Kidney epithelial cell (primary cell): ENCODE results near the gene STK11IP. TPM values are rescaled to one million over a fixed set of nuclear protein-coding genes. Genes with fewer than 3 reads are reported as not detected.

Source experiments
- DNase-seq: peaks from one replicate; pipeline ENCODE4 v3.0.0-alpha.2; 2010; ENCODE audit warnings: low read depth
- H3K27me3 ChIP-seq: 2 replicates; pipeline ENCODE4 v1.6.0; 2011; ENCODE audit warnings: low read length; ENCODE audit not compliant: control insufficient read depth, insufficient read depth
- H3K36me3 ChIP-seq: 2 replicates; pipeline ENCODE4 v1.5.1; 2011; ENCODE audit warnings: low read length; ENCODE audit not compliant: control insufficient read depth, insufficient read depth
- H3K4me3 ChIP-seq: 2 replicates; pipeline ENCODE4 v1.5.1; 2011; ENCODE audit warnings: low read depth, mild to moderate bottlenecking, control low read depth, low read length
- total RNA-seq: library from RNA; depleted of rRNA; stranded (reverse); fragments of >200 nt; gene quantifications from 2 replicates; pipeline ENCODE4 v1.2.3, GENCODE V29; 2015
- TF ChIP-seq, protein P1 (sequence below): IDR thresholded peaks from 2 replicates; pipeline ENCODE4 v1.5.1; 2011; ENCODE audit warnings: mild to moderate bottlenecking, moderate library complexity, low read length, control low read depth, inconsistent platforms; ENCODE audit not compliant: insufficient read depth, poor library complexity, severe bottlenecking

Gene STK11IP
- total RNA-seq, 1 donor from 2014 or later = 22.2 TPM

DNA sequence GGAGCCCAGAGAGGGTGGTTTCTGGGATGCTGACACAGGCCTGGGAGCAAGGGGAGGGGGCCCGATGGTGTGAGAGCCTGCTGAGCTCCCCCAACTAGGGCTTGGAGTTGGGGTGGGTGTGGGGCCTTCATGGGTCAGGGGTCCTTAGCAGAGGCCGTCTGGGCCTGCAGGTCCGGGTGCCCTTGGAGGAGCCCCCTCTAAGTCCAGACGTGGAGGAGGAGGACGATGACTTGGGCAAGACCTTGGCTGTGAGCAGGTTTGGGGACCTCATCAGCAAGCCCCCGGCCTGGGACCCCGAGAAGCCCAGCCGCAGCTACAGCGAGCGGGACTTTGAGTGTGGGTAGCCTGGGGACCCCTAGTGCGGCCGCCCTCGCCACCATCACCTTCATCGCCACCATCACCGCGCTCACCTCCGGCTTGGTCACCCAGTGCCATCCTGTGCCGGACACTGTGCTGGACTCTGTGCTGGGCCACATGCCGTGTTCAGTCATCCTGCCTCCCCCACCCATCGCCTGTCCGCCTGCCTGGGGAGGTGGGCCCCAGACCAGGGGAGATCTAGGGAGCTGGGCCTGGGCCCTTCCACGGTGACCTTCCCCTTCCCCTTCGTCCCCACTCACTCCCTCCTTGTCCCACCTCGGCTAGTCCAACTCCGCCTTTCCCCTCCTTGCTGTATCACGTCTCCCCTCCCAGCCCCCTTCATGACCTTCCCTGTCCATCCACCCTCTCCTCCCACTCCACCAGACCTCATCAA lies 30.8 kb downstream of the STK11IP start:
- Histone ChIP-seq H3K36me3 (no peaks in the 10 kb centered on the region), H3K4me3 (peak overlapping the region; percentile 63), H3K27me3 (no peaks in the 10 kb centered on the region)
- DNase-seq = no peak
- TF ChIP-seq, protein P1, sequence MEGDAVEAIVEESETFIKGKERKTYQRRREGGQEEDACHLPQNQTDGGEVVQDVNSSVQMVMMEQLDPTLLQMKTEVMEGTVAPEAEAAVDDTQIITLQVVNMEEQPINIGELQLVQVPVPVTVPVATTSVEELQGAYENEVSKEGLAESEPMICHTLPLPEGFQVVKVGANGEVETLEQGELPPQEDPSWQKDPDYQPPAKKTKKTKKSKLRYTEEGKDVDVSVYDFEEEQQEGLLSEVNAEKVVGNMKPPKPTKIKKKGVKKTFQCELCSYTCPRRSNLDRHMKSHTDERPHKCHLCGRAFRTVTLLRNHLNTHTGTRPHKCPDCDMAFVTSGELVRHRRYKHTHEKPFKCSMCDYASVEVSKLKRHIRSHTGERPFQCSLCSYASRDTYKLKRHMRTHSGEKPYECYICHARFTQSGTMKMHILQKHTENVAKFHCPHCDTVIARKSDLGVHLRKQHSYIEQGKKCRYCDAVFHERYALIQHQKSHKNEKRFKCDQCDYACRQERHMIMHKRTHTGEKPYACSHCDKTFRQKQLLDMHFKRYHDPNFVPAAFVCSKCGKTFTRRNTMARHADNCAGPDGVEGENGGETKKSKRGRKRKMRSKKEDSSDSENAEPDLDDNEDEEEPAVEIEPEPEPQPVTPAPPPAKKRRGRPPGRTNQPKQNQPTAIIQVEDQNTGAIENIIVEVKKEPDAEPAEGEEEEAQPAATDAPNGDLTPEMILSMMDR = no peak

DNA sequence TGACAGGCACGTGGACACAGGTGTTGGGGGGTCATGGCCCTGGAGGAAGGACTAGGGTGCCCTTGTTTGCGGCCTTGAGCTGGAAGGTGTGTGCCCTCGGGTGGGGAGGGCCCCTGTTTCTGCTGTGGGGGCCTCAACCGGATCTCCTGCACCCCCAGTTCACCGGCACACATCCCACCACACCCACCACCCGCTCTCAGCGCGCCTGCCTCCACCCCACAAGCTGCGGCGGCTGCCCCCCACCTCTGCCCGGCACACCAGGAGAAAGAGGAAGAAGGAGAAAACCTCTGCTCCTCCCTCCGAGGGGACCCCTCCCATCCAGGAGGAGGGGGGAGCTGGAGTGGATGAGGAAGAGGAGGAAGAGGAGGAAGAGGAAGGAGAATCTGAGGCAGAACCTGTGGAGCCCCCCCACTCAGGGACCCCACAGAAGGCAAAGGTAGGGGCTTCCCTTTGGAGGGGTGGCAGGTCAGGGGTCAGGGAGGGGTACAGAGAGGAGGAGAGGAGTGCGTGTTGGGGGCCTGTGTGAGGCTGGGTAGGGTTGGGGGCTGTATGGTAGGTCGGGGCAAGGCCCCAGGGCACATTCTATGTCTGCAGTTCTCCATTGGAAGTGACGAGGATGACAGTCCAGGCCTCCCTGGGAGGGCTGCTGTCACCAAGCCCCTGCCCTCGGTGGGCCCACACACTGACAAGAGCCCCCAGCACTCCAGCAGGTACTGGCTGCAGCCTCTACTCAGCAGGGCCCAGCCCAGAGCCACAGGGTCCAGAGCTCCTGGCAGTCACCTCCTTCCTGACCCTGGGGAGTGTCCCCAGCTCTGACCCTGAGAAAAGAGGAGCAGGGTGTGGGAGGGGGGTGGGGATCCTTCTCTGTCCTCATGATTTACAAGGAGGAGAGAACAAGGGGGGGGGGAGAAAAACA lies 31.6 kb downstream of the STK11IP start:
- no peak for DNase-seq
- H3K36me3 ChIP-seq = no peaks in the 10 kb centered on the region
- H3K27me3 ChIP-seq = no peaks in the 10 kb centered on the region
- TF ChIP-seq, protein P1 = no peak
- H3K4me3 ChIP-seq = no peak overlapping the region

GRCh38 chr2:219629976-219630695 lies 32.5 kb downstream of the STK11IP start:
- H3K4me3 ChIP-seq = no peak overlapping the region
- H3K36me3 ChIP-seq = no peaks in the 10 kb centered on the region
- TF ChIP-seq, protein P1 = no peak
- H3K27me3 ChIP-seq = no peaks in the 10 kb centered on the region
- no peak for DNase-seq

- Histone ChIP-seq H3K27me3 (no peaks in the 10 kb centered on the region), H3K36me3 (no peaks in the 10 kb centered on the region)
- TF ChIP-seq, protein P1 = no peak
Measured at GRCh38 chr2:219630770-219631405, 33.2 kb downstream of the STK11IP start.

GRCh38 chr2:219631406-219631891 lies 33.8 kb downstream of the STK11IP start:
- H3K27me3 ChIP-seq = no peaks in the 10 kb centered on the region
- TF ChIP-seq, protein P1 = no peak
- no peak overlapping the region for H3K4me3 ChIP-seq
- DNase-seq = no peak
- H3K36me3 ChIP-seq = no peaks in the 10 kb centered on the region

More at GRCh38 chr2:219630770-219631405, 33.2 kb downstream of the STK11IP start:
- DNase-seq = no peak
- no peak overlapping the region for H3K4me3 ChIP-seq
